Bronchus fibroblast of lung (primary cell): ENCODE results near the gene DDX42. TPM values are rescaled to one million over a fixed set of nuclear protein-coding genes. Genes with fewer than 3 reads are reported as not detected.

Experiments
- total RNA-seq: library from RNA; depleted of rRNA; stranded (reverse); fragments of >200 nt; gene quantifications from 2 replicates; pipeline ENCODE4 v1.2.3, GENCODE V29; 2015

Gene DDX42, protein sequence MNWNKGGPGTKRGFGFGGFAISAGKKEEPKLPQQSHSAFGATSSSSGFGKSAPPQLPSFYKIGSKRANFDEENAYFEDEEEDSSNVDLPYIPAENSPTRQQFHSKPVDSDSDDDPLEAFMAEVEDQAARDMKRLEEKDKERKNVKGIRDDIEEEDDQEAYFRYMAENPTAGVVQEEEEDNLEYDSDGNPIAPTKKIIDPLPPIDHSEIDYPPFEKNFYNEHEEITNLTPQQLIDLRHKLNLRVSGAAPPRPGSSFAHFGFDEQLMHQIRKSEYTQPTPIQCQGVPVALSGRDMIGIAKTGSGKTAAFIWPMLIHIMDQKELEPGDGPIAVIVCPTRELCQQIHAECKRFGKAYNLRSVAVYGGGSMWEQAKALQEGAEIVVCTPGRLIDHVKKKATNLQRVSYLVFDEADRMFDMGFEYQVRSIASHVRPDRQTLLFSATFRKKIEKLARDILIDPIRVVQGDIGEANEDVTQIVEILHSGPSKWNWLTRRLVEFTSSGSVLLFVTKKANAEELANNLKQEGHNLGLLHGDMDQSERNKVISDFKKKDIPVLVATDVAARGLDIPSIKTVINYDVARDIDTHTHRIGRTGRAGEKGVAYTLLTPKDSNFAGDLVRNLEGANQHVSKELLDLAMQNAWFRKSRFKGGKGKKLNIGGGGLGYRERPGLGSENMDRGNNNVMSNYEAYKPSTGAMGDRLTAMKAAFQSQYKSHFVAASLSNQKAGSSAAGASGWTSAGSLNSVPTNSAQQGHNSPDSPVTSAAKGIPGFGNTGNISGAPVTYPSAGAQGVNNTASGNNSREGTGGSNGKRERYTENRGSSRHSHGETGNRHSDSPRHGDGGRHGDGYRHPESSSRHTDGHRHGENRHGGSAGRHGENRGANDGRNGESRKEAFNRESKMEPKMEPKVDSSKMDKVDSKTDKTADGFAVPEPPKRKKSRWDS
- total RNA-seq, result 27.9 and 31.2 TPM in 2 replicates

DNA sequence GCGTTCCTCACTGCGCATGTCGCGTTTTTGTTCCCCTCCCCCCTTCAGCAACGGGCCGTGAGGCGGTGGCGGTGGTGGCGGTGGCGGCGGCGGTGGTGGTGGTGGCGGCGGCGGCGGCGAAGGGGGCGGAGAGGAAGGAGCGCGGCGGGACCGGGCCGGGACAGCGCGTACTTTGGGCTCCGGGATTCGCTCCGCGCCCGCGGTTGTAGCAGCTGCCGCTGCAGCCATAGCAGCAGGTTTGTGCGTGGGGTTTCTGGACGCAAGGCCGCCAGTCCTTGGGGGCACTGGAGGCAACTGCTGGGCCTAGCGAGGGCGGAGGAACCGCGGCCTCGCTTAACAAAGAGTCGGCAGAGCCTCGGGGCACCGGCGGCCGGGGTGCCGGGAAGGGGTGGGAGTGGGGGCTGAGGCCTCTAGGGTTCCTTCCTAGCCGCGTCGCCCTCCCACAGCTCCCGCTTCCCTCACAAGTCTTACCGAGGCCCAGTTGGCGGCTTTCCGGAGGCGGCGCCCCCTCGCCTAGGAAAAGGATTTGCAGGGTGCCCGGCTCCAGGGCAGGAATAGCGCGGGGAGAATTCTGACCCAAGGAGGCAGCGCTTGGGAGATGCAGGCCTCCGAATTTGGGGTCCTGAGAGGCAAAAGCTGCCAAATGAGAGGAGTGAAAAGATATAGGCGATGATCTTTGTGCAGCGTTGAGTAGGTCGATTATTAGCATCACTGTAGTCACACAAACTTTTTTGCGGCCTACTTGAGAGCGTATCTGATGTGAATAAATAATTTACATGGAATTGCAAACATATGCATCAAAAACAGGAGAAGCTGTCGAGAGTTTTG lies at the start of gene DDX42:
Gene DDX42 (plus strand): TSS at position 30 of the 828 bp plus-strand sequence. CDS start 12,880 bp downstream, outside the sequence.

DNA sequence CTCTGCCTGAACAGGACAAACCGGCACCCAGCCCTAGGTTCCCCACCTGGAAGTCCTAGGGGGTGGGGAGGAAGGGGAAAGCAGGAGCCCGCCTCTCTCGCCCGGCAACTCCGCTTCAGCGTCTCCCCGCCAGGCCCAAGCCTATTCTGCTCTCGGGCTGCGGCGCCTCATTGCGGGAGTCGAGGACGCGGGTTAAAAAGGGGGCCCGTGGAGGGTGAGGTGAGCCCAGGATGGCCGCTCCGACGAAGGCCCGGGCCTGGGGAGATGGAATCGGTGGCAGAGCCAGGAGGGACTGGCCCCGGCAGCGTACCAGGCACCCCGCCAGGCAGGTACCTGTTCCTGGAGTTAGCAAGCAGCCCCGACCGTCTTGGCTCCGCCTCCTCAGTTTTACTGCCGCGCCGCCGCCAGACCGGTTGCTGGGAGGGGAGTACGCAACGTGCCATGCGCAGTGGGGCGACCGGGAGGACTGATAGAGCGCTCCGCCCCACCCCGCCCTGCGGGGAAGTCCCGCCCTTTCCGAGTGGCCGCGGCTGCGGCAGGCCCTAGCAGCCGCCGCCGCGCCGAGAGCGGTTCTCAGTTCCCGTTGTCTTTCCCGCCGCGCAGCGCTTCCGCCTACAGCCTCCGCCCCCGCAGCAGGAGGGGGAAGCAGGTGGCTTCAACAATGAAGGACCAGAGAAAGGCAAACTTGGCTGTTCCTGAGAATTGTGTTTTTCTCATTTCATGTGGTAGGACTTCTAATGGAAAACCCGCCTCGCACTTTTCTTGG lies 32.4 kb upstream of the DDX42 start, which contains the start of gene STRADA:
Gene STRADA (minus strand): TSS at position 392 of the 766 bp plus-strand sequence. CDS start 13,430 bp downstream, outside the sequence.

DNA sequence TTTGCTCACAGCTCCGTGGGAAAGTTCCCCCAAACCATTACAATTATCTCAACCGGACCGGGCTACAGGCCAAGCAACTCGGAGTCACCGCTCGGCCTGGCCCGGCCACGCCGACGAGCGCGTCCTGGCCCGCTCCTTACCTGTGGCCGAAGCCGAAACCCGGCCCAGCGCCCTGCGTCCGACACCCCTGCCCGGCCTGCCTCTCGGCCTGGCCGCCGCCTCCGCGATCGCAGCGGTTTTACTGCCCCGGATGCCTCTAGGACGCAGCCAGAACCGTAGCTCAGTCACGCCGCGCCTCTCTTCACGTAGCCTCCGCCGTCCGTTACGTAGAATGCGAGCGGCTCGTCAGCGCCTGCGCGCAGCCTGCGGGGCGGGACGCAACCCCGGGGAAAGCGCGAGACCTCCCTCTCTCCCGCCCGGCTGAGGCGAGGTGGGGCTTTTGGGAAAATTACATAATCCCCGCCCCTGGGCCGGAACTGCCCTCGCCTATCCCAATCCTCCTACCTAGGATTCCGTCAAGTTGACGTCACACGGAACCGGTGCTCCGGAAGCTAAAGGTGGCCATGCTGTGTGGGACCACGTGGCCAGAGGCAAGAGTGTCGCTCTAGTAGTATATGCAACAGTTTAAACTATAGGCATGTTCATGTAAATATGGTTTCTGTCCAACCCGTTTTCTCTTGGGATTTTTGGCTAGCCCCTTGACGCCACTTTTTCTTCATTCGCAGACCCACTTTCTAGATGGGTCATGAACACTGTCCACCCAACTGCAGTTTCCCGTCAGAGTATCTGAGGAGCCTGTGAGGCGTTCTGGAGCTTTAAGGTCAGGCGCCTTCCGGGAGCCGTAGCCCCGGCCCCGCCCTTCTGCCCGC lies 464 bp upstream of the DDX42 start, which contains the start of gene CCDC47:
Gene CCDC47 (minus strand): TSS at position 326 of the 869 bp plus-strand sequence. CDS start 7,422 bp downstream, outside the sequence.

DNA sequence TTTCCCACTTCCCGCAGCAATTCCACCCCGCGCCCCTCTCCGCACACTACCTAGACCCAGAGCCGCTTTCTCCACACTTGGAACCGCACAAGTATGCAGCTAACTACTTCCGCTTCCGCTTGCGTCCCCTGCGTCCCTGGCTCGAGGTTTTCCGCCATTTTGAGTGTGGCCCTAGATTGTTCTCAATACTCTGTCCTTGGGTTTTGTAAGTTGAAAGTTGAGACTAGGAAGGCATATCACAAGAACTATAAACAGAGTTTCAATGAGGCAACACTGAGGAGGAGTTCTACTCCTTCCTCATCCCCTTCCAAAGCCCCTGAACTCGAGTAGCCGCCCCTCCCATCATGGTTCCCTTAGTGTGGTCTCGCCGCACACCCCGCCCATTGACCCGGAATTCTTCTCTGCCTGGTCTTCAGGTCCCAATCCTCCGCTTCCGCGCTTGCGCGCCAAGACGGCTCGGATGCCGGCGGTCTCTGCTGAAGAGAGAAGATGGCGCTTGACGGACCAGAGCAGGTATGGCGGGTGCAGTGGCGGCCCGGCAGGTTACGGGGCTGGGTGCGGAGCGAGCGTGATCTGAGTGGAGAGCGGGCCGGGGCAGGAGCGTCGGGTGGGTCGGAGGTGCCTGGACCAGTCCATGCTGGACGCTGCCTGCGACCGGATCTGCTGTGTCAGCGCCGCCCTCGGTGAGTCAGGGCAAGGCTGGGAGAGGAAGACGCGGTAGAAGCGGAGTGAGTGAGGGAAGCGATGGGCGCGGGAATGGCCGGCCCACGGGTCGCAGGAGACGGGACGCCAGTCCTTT lies 53.2 kb downstream of the DDX42 start, which contains the start of the genes FTSJ3 and PSMC5:
Gene FTSJ3 (minus strand): TSS at position 662 of the 799 bp plus-strand sequence. CDS start 761 bp downstream, outside the sequence.
Gene PSMC5 (plus strand): TSS at position 430 of the 799 bp plus-strand sequence. CDS start 60 bp downstream, at position 490.

DNA sequence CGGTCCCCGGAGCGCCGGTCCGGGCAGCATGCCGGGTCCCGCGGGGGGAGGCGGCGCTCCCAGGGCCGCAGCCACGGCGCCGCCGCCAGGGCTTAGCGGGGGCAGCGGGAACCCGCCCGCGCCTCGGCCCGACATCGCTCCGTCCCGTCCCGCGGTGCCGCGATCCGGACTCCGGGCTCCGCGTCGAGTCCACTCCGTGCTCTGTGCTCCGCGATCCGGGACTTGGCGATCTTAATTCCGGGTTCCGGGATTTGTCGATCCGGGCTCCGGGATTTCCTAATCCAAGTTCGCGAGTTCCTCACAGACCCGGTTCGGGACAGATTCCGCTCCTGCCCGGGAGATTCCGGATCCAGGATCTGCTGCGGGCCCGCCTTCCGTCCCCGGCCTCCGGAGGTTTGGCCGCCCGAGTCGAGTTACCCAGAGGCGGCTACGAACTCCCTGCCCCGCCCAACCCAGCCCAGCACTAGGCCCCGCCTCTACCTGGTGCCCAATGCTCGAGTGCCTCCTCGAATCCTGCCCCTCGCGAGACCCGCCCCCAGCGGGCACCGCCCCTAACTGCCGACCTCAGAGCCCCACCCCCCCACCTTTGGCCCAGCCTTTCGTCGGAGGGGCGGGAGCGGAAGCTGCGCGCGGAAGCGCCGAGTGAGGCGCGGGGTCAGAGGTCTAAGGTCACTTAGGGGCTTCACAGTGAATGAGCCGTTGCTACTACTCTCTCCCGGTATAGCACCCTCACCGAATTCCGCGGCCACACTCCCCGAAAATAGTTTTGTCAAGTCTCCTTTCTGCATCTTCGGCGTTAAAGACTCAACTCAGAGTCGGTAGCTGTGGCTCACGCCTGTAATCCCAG lies 68.8 kb downstream of the DDX42 start, which contains the start of gene SMARCD2:
Gene SMARCD2 (minus strand): TSS at position 146 of the 847 bp plus-strand sequence. CDS start 11 bp downstream, at position 135.

Other genes starting within 250 kb of the DDX42 start
- gene DCAF7, start 223.7 kb upstream of the DDX42 start, total RNA-seq, result 26.3 and 26.4 TPM in 2 replicates
- gene TACO1, start 173.3 kb upstream of the DDX42 start, total RNA-seq, result 26.7 and 30.2 TPM in 2 replicates
- 21.6 and 21.9 TPM in 2 replicates for gene MAP3K3, start 151.8 kb upstream of the DDX42 start, total RNA-seq
- gene LIMD2, start 74.0 kb upstream of the DDX42 start, total RNA-seq, result 24.4 and 31.3 TPM in 2 replicates
- gene STRADA, start 32.4 kb upstream of the DDX42 start, total RNA-seq, result 18.8 and 22.6 TPM in 2 replicates
- 20.3 and 22.6 TPM in 2 replicates for gene CCDC47, start 573 bp upstream of the DDX42 start, total RNA-seq
- 64.2 and 92.2 TPM in 2 replicates for gene PSMC5, start 53.3 kb downstream of the DDX42 start, total RNA-seq
- gene FTSJ3, start 53.5 kb downstream of the DDX42 start, total RNA-seq, result 36.7 and 50.5 TPM in 2 replicates
- 106 and 111 TPM in 2 replicates for gene SMARCD2, start 68.5 kb downstream of the DDX42 start, total RNA-seq
- gene CSH2, start 99.5 kb downstream of the DDX42 start, total RNA-seq, result not detected in 2 replicates
- not detected in 2 replicates for gene GH2, start 107.8 kb downstream of the DDX42 start, total RNA-seq
- not detected in 2 replicates for gene CSH1, start 122.4 kb downstream of the DDX42 start, total RNA-seq
- gene CSHL1, start 137.1 kb downstream of the DDX42 start, total RNA-seq, result not detected in 2 replicates
- not detected in 2 replicates for gene GH1, start 144.7 kb downstream of the DDX42 start, total RNA-seq
- not detected in 2 replicates for gene CD79B, start 158.2 kb downstream of the DDX42 start, total RNA-seq
- gene SCN4A, start 198.7 kb downstream of the DDX42 start, total RNA-seq, result under 0.01 and 0.59 TPM in 2 replicates
- 0.30 TPM in 1 of 2 replicates, not detected in the other for gene PRR29, start 224.2 kb downstream of the DDX42 start, total RNA-seq
- 1.3 and 1.8 TPM in 2 replicates for gene ICAM2, start 246.5 kb downstream of the DDX42 start, total RNA-seq